Activated T-cell treated with anti-CD3 and anti-CD28 coated beads, Interleukin-2, amount 50 U/mL, for 48 hours (primary cell): ENCODE measurements around the gene HS3ST5.

Experiments
- DNase-seq, 2 experiments: peaks; one replicate each; pipeline ENCODE4 v3.0.0-alpha.2; 2020

Gene HS3ST5

DNA sequence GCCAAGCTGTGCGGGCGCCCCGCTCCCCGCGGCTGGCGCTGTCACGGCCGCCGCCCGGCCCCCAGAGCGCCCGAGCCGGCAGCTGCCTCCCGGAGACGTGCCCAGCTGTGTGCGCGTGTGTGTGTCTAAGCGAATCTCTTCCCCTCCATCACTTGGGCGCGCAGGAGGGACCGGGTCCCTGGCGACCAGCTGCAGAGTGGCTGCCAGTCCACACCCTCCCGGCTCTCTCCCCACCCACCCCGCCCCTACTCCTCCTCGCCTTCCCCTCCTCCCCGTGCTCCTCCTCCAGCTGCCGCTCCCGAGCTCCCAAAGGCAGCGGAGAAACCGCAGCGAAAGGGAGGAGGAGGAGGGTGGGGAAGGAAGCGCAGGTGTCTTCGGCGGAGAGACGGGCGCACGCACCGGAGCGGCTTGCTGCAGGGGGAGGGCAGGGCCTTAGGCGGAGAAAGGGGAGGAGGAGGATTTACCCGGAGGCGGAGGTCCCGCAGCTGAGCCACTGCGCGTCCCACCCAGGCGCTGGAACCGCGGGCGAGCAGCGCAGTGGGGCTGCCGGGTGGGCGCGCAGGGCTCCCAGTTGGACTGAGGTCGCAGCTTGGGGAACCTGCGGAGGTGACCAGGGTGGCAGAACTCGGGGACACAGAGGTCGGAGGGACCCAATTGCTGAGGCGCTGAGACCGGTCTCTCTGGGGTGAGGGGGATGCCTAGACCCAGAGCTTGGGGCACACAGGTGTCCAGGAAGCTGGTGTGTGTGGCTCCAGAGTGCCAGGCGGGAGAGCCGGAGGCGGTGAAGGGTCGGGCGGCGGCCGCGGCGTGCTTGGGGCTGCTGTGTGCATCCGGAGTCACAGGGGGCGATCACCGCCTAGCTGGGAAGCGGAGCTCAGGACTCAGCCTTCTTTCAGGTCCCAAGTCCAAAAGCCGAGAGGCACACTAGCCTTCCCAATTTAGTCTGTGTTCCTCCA is at the start of gene HS3ST5:
Gene HS3ST5 (minus strand): TSS at position 198 of the 956 bp plus-strand sequence. CDS start 280,178 bp downstream, outside the sequence.
- DNase-seq = peak; percentile 17 to 19

GRCh38 chr6:114390176-114390575 is 47.4 kb upstream of the HS3ST5 start:
- no peak for DNase-seq

DNA sequence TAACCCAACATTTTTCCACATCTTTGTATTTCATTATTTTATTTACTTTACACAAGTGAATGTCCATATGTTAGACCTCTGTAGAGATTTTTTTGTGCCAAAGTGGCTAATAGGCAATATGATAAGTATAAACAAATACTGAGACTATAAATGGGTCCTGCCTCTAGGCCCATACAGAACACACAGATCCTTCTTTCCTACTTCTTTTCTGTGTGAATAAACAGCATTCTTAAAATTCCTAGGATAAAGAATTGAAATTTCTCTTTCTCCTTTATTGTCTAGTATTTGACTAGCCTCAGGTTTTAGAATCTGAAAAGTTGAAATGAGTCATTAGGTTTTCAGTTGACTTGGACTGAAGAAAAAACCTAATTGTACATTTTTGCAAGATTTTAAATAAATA is 46.3 kb upstream of the HS3ST5 start:
- DNase-seq = no peak

GRCh38 chr6:114382406-114382805 is 39.6 kb upstream of the HS3ST5 start:
- no peak for DNase-seq

- no peak for DNase-seq
These were observed 35.1 kb upstream of the HS3ST5 start for GRCh38 chr6:114377881-114378280.

DNA sequence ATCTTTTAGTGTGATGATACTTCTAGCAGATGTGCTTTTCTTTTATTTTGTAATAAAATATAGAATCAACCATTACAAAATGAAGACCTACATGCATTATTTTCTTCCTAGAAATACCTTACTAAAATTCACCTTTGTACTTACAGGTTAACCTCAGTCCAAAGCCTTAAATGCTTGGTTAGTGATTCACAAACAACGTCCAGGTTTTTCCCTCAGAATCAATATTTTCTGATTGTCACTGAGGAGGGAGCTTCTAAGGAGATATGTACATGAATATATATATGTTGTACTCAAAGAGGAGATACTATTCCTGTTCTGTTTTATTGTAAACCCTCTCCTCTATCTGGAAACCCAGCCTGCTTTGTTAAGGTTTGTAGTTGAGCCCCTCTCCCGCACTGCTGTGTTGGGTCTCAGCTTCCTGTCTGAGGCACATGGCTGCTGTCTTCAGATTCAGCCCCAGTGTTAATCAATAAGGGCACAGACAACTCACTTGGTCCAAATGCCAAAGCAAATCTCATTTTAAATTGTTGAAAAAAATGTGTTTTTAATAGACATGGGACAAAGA is 33.9 kb upstream of the HS3ST5 start:
- DNase-seq = no peak

- DNase-seq = no peak
These were observed 32.8 kb upstream of the HS3ST5 start for GRCh38 chr6:114375541-114376192.

DNA sequence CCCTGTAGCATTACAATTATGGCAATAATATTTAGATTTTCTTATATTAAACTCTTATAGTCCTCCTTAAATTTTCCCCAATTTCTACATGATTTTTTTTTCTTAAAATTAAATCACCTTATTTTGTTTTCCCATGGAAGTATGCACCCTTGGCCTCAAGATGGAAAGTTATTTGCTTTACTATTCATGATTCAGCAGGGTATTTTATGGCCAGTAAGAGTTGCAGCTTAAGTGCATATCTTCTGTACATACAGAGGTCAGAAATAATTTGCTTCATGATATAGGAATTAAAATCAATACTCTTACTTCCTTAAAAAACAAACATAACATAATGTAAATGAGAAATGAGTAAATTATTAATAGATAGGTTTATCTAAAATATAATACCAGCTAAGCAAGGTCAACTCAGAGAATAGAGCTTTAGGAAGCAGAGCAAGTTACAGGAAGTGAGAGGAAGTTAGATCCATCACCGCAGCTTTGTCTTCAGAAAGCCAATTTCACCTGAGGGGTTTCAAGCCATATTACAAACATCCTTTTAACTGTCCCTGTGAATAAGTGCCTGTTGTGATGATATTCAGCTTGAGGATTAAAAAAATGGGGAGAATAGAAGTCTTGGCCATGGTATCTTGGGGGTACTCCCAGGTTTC is 24.6 kb upstream of the HS3ST5 start:
- no peak for DNase-seq

DNA sequence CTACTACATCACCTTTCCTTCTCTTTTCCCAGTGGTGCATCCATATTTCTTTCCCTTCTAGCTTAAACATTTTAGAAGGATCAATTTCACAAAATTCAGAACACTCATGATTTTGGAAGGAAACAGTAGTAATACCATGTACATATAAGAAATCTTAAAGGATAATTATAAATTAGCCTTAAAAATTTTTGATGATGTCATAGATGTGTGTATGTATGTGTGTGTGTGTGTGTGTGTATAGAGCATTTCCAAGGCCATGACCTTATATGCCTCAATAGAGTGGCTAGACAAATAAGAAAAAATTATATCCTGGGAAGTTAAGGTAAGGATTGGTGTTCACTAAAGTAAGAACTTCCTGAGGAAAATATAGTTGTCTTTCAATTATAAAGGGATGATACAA is 24.1 kb upstream of the HS3ST5 start:
- no peak for DNase-seq

- DNase-seq = no peak
These were observed 21.5 kb upstream of the HS3ST5 start for GRCh38 chr6:114364301-114364700.

DNA sequence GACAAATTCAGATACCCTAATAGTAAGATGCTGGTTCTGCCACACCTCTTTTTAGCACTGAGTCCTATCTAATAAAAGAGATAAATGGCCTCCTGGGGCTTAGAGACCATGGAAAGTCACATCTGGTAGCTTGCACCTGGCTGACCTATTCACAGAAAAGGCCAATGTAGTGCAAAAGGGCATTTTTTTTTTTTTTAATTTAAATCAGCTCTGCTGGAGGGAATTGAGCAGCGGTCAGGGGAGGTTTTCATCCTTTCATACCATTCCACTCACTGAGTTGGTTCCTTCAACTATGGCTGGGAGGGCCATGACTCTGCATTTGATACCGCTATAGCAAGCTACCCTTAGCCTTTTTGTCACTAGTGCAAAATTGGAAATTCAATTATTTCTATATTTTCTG is 20.1 kb upstream of the HS3ST5 start:
- no peak for DNase-seq

- no peak for DNase-seq
These were observed 19.6 kb upstream of the HS3ST5 start for GRCh38 chr6:114362396-114362795.

GRCh38 chr6:114361036-114361435 is 18.2 kb upstream of the HS3ST5 start:
- DNase-seq = no peak

- no peak for DNase-seq
These were observed 12.5 kb upstream of the HS3ST5 start for GRCh38 chr6:114355300-114355699.

DNA sequence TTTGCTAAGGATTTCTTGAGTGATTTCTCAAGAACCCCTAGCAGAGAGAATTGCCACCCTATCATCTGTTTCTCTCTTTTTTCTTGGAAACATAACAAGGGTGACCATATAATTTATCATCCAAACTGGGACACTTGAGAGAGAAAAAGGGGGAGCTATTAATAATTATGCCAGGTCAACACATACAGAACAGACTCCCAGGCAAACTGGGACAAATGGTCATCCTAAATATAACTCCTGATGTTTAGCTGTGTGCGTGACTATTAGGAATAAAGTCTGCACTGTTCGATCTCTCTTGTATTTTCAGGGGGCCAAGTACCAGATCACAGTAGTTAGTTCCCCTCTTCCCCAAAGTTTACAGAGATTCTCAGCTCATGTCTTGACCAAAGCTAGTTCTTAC is 11.7 kb upstream of the HS3ST5 start:
- no peak for DNase-seq

DNA sequence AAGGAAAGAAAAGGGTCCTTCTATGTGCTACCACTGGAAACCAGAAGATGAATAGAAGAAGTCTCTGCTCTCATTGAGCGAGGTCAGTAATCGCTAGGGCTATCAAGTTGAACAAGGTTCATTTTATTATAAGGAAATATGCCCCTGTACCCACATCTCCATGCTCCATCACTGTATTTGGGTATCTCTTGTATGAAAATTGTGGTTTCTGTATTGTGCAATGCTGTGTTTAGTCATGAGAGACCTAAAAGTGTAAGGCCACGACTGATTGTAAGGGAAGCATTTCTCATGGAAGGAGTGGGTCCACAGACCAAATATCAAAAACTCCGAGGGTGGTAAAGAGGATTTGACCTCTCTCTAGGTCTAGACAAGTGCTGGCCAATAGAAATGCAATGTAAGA is 3.6 kb upstream of the HS3ST5 start:
- no peak for DNase-seq

DNA sequence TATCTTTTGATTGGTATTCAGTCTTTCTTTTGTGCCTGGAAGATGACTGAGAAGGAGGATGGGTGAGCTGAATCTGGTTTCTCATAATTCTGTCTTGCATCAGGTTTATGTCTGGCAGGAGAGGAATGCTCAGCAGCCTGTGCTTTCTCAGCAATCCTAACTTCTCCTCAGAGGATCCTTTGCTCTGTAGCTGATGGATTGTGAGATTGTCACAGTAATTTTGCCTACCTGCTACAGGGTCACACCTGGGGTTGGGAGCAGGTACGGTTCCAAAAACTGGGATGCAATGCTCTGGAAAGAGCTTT is 2.1 kb upstream of the HS3ST5 start:
- no peak for DNase-seq

DNA sequence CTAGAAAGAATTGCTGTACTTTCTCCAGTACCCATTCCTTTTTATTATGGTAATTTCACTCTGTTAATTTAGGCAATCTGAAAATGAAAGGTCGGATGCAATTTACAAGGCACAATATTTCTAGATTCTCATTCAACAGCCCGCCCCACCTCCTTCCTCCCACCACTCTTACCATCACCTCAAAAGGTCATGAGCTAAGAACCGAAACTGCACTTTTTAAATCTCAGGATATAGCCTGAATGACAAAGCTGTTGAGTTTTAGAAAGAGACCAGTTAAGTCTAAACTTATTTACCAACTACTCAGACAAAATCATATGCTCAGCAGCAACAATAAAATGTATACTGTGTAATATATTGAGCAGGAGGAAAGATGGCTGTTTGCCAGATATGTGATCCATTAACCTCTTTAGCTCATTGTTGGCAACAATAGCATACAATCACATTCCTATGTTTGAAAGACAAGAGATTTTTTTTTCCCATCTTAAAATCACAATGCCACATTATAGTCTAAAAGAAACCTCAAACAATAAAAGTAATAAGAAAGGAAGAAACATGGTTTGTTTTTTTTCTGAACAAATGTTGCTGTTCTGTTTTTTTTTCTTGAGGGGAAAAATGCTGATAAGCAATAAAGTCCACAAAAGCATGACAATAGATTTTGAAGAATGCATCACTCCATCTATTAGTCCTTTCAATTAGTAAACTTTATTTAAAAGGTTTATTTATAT is 1.6 kb upstream of the HS3ST5 start:
- DNase-seq = no peak

GRCh38 chr6:114343782-114344144 is 940 bp upstream of the HS3ST5 start:
- no peak for DNase-seq

- DNase-seq = peak; percentile 17
These were observed 567 bp downstream of the HS3ST5 start for GRCh38 chr6:114342086-114342825.

DNA sequence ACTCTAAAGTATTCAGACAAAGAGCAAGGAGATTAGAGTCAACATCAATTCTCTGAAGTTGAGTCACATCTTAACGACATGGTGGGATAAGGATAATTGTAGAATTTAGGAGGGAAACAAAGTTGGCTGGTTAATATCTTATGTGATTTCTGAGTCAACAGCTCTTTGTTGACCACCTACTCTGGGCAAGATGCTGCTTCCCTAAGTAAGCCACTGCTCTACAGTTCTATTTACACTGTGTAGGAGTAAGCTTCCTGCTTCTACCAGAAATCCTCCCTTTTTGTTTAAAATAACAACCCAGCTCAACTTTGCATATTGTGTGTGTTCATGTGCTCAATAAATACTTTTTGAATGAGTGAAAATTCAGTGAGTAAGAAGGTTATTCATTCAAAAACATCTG is 3.1 kb downstream of the HS3ST5 start:
- DNase-seq = no peak

GRCh38 chr6:114334237-114334636 is 8.6 kb downstream of the HS3ST5 start:
- no peak for DNase-seq
